HG02938 (cell line): ENCODE results near the gene BMF.

Source experiments
- ATAC-seq: cut with Tn5 transposase; IDR thresholded peaks from one replicate; pipeline ENCODE4 v1.9.1; 2021; ENCODE audit warnings: mild to moderate bottlenecking, moderate library complexity; ENCODE audit not compliant: unreplicated experiment

The BMF gene

DNA sequence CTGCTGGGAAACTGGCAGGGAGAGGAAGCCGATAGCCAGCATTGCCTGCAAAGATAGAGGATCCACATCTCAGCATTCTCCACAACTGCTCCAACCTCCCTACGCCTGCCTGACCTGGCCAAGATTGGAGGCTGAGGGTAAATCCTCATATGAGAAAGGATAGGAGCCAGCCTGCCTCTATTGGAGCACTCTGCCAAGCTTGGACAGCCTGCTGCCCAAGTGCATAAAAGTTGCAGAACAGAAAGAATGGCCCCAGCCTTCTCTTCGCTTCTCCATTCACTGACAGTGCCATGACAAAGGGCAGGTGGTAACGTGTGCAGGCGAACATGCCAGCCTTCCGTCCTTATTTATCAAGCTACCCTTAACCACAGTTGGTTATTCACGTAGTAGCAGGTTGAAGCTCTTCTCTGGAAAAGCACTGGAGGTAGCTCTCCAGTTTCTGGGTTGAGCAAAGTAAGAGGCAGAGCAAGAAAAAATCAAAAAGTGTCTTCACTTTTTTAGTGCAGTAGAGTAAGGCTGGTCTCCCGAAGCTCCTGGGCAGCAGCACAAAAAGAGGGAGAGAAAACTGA is 4.3 kb downstream of the BMF start:
- no peak for ATAC-seq

DNA sequence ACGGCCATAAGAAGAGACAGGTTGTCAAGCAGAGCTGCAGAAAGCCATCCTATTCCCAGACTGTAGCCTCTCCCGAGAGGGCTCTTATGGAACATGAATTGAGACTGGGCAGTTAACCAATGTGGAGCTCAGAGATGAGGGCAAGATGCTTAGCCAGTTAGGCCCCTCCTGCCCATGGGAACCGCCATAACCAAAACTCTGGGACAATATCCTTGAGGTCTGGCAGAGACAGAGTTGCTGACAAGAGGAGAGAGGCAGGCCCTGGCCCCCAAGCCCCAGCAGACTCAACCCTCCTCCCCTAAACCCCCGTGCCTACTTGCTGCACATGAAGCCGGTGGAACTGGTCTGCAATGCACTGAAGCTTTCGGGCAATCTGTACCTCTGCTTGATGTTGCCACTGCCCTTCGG is 4.8 kb downstream of the BMF start:
- no peak for ATAC-seq

GRCh38 chr15:40102897-40103858 is 5.5 kb downstream of the BMF start:
- no peak for ATAC-seq

DNA sequence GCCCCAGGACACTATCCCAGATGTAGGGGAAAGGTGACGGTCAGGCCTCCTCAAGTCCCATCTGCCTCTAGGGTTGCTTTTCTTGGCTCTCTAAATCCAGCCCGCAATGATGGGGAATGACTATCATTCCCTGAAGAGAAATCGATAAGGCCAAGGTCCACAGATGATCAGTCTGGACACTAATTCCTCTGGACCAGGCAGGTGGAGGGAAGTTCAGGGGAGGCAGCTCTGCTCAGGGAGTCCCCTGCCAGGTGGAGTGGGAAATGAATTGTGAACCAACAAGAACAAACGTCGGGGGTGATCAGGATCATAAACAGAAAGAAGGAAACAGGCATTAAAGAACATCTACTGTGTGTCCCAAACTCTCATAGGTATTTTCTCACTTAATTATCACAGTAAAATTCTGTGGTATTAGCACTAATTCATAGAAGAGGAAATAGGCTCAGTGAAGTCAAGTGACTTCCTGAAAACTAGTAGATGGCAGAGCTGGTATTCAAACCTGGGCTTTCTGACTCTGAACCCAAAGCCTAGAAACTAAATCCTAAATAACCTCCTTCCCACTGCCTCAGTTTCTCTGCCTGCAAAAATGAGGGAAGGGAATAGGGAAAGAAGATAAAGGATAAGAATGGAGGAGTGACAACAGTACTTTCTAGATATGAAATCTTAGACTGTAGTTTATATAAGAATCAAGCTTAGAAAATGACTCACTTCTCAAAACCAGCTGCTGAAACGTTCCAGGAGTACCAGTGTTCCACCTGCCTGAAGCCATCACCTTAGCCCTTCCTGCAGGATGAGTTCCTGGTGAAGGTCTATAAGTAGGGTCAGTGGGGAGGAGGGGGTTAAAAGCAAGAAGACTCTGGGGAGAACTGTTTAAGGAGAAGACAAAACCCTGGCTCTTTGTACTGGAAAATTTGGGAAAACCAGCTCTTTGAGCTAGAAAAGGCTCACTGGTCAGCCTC is 7.5 kb downstream of the BMF start:
- ATAC-seq, result no peak

- ATAC-seq, result no peak
Measured at GRCh38 chr15:40100123-40100946, 8.3 kb downstream of the BMF start.

DNA sequence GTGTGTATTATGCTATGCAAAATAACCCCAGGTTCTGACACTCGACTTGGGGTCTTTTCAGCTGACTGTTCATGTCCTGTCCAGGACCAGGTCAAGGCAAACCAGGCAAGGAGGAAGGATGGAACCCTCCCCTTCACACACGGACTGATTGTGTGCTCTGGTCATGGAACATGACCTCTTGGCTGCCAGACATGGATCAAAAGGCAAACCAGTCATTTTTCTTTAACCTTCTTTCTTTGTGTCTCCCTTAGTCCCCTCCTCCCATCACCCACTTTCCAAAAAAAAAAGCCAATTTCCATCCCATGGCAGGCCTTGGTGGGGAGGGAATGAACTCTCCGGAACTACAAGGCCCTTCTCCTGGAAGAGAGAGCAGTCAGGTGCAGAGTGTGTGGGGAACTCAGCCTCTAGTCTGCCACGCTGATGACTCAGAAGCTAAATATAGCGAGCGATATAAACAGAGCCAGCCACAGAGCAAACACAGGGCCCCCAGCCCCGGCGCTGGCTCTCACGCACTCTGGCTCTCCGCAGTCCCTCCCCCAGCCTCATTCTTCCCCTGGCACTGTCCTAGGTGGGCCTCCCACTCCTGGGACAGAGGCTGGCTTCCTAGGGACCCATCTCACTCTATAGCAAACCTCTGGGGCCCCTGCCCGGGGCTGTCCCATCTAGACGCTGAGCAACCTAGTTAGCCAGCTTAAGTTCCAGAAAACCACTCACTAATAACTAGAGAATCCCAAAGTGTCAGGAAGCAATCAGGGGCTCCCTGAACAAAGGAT is 10.0 kb downstream of the BMF start:
- ATAC-seq, result peak; percentile 81

- ATAC-seq, result no peak
Measured at GRCh38 chr15:40097968-40098476, 10.7 kb downstream of the BMF start.

- ATAC-seq, result no peak
Measured at GRCh38 chr15:40097096-40097967, 11.3 kb downstream of the BMF start.

DNA sequence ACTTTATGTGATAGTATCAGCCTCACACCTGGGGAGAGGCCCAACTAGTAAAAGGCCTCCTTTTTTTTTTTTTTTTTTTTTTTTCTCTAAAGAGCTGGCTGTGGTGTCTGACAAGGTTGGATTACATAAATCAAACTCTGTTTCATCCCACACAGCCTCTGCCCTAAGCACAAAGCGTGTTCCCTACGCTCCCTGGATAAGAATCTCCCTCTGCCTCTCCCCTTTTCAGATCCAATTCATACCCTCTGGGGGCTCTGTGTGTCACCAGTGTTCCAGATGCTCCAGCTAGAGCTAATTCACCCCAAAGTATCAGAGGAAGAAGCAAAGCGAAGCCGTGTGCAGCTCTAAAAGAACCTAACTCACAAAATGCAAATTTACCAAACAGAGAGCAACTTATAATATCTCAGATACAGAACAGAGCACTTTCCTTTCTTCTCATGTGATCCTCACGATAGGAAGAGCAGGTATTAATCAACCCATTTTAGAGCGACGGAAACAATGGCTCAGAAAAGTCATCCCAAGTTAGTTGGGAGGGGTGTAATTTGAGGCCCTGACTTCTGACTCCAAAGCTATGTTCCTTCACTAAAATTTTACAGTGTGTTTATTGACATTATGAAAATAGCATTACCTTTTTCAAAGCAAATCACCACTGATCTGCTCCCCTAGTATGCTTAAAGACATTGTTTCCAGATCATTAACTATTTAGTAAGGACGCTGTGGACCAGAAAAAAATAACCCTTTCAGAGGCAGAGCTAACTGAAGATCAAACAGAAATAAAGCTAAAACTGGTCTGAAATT is 12.4 kb downstream of the BMF start:
- peak; percentile 42 for ATAC-seq

GRCh38 chr15:40095371-40096093 is 13.1 kb downstream of the BMF start:
- no peak for ATAC-seq

DNA sequence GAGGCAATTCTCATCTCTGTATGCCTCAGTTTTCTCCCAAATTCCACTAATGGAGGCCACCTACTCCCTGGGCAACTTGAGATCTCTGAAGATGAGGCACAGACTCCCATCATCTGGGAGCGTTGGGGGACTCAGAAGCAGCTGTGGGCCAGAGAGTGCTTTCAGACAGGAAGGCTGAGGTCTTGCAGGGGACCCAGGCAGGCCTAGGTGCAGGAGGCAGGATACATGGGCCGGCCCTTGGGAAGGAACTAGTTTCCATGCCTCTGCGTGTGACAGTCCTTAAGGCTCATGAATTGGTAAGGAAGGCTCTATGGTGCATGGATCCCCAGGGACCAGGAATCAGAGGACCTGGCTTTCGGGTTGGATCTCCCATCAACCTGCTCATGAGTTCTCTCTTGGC is 14.5 kb downstream of the BMF start:
- ATAC-seq, result no peak

DNA sequence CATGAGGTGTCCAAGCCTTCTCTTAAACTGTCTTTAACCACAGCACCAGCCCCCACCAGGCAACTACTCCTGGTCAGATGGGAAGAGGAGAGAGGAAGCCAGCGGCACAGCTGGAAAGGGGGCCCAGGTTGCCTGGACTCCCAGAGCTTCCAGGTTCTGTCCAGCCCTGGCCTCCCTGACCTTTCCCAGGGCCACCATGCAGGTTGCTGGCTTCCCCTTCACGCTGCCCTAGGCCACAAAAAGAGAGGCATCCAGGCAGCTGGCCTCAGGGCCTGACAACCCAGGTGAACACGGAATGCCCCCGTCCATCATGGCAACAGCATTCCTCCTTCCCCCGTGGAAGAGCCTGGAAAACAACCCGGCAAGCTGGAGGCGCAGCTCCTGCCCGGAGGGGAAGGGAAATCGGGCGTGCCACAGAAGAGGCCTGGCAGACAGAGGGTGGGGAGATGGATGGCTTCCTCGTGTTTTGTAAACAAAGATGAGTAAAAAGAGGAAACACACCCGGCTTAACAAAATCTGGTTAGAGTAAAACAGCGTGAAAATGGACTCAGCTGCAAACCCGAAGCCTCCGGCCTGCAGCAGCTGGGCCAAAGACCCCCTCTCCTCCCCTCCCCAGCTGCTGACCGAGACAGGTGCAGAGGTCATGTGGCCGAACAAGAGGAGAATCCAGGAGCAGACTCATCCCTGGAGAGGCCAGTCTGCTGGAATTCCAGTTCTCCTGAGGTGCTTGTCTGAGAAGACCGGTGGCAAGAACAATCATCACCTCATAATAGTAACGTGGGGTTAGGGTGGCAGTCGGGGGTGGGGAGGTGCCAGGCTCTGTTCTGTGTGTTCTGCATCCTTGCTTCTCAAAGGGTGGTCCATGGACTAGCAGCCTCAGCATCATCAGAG is 15.5 kb downstream of the BMF start:
- no peak for ATAC-seq

GRCh38 chr15:40092256-40092978 is 16.3 kb downstream of the BMF start:
- ATAC-seq, result no peak

GRCh38 chr15:40091861-40092255 is 16.8 kb downstream of the BMF start:
- no peak for ATAC-seq

- ATAC-seq, result no peak
Measured at GRCh38 chr15:40090774-40091455, 17.8 kb downstream of the BMF start.
